NCI-H446 (cell line): Measurements from ENCODE around the gene SRGN.
"Not testable (repeated sequence)": the region's sequence is repeated elsewhere in the genome, so short reads cannot be mapped to it uniquely, and the experiment has no call there.

Experiments used
- DNase-seq, 2 experiments: peaks; one replicate each; lab custom pipeline; 2025; lab: John Stamatoyannopoulos, UW

SRGN gene

GRCh38 chr10:69141304-69141703 lies 53.4 kb downstream of the SRGN start:
- DNase-seq = no peak

- DNase-seq = not testable (repeated sequence)
Observed at GRCh38 chr10:69142074-69142473, 54.2 kb downstream of the SRGN start.

- no peak for DNase-seq
Observed at GRCh38 chr10:69142983-69143382, 55.1 kb downstream of the SRGN start.

GRCh38 chr10:69145329-69145728 lies 57.4 kb downstream of the SRGN start:
- no peak for DNase-seq

GRCh38 chr10:69145864-69146263 lies 58.0 kb downstream of the SRGN start:
- DNase-seq = no peak

GRCh38 chr10:69146759-69147158 lies 58.9 kb downstream of the SRGN start:
- DNase-seq = no peak

GRCh38 chr10:69151984-69152383 lies 64.1 kb downstream of the SRGN start:
- no peak for DNase-seq

GRCh38 chr10:69153227-69153626 lies 65.3 kb downstream of the SRGN start:
- no peak for DNase-seq
